OCI-M1 (cell line): ENCODE measurements around the gene PCDH7.

Experiments used
- DNase-seq: peaks from one replicate; lab custom pipeline; 2025; lab: John Stamatoyannopoulos, UW

PCDH7 gene, protein sequence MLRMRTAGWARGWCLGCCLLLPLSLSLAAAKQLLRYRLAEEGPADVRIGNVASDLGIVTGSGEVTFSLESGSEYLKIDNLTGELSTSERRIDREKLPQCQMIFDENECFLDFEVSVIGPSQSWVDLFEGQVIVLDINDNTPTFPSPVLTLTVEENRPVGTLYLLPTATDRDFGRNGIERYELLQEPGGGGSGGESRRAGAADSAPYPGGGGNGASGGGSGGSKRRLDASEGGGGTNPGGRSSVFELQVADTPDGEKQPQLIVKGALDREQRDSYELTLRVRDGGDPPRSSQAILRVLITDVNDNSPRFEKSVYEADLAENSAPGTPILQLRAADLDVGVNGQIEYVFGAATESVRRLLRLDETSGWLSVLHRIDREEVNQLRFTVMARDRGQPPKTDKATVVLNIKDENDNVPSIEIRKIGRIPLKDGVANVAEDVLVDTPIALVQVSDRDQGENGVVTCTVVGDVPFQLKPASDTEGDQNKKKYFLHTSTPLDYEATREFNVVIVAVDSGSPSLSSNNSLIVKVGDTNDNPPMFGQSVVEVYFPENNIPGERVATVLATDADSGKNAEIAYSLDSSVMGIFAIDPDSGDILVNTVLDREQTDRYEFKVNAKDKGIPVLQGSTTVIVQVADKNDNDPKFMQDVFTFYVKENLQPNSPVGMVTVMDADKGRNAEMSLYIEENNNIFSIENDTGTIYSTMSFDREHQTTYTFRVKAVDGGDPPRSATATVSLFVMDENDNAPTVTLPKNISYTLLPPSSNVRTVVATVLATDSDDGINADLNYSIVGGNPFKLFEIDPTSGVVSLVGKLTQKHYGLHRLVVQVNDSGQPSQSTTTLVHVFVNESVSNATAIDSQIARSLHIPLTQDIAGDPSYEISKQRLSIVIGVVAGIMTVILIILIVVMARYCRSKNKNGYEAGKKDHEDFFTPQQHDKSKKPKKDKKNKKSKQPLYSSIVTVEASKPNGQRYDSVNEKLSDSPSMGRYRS (N-terminal part only)

DNA sequence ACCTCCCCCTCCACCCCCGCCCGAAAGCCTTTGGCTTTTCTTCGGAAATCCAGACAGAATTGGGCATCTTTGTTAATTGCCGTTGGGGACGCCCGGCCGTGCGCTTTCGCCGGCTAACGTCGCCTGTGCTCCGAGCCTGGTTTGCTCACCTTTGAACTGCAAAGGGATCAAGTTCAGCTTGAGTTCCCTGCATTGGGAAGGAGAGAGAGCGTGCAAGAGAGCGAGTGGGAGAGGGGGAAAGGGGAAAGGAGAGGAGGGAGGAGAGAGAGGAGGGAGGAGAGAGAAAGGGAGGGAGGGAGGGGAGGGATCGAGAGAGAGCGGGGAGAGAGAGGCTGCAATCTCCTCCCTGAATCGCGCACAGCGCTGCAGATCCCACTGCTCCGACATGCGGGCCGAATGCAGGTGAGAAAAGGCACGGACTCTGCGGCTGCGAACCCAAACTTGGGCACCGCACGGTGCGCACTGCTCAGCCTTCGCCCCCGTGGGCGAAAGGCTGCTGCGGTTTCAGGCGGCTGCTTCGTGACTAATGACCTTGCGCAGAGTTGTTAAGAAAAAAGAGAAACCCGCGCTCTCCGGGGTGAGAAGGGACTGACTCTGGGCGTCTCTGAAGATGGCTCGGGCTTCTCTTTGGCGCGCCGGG lies at the start of gene PCDH7:
TSS of gene PCDH7 (plus strand) at position 349 of the 640 bp plus-strand sequence. CDS start 1,054 bp downstream, outside the sequence.
- peak; percentile 68 for DNase-seq

DNA sequence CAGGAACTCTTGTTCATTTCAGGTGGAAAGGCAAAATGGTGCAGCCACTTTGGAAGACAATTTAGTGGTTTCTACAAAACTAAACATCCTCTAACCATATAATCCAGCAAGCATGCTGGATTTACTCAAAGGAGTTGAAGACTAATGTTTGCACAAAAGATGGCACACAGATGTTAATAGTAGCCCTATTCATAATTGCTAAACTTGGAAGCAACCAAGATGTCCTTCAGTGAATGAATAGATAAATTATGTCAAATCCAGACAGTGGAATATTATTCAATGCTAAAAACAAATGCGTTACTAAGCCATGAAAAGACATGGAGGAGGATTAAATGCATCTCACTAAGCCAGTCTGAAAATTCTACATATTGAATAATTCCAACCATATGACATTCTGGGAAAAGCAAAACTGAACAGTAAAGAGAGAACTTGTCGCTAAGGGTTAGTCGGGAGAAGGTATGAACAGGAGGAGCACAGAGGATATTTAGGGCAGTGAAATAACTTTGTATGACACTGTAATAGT lies 48.2 kb upstream of the PCDH7 start:
- no peak for DNase-seq

DNA sequence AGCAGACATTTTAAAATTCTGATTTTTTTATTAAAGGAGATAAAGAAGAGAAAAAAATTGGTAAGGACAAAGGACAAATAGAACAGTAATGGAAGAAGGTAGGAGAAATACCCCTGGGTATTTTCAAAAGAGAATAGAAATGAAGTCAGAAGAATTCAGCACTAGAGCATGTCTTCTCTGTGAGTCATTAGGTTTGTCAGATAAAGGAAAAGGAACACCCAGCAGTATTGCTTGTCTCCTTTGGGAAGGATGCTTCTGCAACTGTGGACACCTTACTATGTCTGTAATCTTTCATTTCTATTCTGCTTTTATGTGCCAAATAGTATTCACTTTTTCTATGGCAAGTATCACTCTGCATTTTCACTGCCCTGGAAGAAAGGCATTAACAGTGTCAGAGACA lies 24.0 kb upstream of the PCDH7 start:
- DNase-seq, result no peak

DNA sequence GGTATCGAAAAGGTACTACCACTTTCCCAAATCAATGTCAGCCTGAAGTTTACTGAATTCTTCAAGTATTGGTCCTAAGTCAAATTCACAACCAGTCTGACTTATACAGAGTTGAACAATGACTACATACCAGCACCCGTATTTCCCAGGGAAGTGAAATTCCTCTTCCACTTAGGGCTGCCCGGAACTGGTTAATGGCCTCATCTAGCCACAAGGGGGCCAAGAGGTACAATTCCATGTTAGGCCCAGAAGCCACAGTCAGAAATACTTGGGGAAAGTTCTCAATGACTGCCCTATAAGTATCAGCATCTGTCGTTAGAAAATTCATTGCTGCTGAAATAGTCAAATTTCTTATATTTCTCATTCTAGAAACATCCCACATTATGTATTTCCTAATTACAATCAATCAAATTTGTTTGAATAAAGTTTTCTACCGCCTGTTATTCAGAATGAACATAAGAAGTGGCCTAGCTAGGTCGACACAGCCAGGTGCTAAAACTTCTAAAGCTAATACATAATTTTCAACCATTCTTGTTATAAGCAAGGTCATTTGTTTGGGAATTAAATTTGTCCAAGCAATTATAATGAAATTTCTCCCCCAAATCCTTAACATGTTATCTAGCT lies 5.6 kb upstream of the PCDH7 start:
- peak; percentile 82 for DNase-seq

DNA sequence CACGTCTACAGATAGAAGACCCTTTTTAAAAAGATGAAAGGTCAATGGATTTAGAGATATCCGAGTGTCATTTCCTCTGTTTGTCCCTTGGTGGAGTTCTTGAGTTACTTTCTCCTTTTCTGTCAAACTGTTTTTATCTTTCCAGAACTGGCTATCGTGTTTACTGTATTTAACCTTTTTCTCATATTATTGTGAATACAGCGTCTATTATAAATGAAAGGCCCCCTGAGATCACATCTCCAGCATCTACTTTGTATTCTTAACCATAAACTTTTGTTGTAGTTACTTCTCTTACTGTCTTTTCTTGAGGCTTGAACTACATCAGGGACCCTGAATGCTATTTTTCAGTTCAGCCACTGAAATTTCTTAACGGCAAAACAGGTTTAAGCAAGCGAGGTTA lies 4.0 kb upstream of the PCDH7 start:
- peak; percentile 75 for DNase-seq

DNA sequence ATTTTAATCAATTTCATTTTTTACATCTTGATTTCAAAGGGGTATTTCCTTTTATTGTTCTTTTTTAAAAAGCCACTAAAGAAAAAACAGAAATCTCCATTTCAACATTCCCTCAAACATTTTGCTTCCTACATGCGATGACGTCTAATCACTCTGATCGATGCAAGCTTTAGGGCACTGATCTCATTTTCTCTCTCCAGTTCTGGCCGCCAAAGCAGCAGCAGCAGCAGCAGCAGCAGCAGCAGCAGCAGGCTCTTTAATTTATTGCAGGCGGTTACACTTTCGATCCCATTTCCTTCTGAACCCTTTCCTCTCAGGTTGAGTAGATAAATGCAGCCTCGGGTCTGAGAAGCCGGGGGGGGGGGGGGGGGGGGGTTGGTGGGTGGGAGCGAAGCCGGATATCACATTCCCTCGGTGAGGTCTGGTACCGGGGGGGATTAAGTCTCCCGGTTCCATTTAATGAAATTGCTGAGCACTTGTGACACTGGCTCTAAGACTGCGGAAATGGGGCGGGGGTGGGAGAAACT lies 3.4 kb upstream of the PCDH7 start:
- DNase-seq, result peak; percentile 77

DNA sequence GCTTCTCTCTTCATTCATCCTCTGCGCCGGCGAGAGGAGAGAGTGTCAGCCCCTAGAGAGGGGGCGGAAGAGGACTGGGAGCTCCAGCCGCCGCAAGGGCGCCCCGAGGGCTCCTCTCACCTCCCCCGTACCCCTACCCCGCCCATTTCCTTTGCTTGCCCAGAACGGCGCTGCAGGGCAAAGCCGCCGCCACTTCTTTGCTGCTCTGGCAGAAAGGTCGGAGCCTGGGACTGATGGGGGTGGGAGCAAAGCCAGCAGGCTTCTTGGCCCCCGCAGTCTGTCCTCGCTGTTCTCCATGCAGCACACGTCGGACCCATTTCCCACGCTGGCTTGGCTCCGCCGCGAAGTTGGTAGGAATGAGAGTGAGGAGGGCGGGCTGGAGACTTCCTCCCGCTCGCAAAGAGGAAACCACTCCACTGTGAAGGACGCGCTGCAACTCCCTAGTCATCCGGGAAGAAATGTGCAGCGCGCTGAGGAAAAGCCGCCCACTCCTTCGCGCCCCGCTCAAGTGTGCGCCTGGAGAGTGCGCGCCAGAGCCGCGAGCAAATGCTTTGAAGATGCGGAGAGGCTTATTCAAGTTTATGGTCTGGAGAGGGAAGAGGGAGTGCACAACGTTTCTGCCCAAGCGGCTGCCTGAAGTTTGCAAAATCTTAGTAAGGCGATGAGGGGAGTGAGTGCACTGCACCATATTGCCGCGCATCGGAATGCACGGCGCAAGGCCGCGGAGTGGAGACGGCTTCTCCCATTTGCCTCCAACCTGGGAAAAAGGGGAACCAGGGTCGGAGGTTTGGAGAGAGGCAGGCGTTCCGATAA lies 2.8 kb upstream of the PCDH7 start:
- DNase-seq, result peak; percentile 82

DNA sequence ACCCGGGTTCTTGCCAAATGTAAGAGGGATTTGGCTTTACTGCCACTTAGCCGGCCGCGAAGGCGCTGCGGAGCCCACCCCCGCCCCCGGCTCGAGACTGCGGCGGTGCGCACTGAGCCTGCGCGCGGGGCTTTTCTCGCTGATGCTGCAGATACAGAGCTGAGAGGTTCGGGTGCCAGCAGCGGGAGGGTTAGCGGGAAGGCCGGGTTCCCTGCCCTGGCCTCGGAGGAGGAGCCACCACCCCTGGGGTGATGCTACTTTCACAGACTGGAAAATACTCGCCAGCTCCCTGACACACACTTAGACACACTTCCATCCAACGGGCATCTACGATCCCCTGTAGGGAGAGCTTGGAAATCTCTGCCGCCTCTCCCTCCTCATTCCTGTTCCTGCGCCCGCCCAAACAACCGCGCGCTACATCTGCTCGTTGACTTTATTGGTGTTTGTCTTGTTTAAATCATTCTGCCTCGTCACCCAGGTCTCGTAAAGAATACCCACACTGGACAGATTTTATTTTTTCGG lies 2.1 kb upstream of the PCDH7 start:
- DNase-seq, result no peak

DNA sequence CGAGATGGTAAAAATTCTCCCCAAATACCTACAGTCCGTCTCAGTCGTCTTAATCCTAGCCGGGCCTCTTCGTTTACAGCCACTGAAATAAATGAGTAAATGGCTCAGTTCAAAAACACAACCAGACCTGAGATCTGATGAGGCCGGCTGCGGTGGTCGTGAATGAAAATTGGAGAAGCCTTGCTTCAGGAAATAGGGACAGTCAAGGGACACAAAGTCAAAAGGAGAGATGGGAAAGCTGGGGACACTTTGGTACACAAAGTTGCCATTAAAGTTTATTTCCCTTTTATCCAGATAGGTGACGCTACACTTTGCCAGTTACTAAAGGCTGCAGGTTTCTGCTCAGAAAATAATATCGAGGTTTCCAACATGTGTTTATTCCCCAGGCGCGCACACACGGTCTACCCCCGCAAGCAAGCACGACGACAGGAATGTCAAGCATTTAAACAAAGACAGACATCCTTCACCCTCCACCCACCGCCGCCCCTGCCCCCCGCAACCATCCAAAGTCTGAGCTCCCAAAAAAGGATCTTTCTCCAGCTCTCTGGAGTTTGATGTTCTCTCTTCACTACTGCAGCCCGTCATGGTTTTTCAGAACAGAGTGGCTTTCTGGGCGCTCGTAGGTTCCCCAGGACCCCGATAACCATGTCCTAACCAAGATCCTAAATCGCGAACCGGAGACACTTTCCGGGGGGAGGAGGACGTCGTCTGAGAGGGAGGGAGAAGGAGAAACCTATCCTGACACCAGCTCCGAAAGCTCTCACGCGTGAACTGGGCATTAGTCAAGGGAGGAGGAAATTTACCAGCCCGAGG lies 1.3 kb upstream of the PCDH7 start:
- peak; percentile 42 for DNase-seq

DNA sequence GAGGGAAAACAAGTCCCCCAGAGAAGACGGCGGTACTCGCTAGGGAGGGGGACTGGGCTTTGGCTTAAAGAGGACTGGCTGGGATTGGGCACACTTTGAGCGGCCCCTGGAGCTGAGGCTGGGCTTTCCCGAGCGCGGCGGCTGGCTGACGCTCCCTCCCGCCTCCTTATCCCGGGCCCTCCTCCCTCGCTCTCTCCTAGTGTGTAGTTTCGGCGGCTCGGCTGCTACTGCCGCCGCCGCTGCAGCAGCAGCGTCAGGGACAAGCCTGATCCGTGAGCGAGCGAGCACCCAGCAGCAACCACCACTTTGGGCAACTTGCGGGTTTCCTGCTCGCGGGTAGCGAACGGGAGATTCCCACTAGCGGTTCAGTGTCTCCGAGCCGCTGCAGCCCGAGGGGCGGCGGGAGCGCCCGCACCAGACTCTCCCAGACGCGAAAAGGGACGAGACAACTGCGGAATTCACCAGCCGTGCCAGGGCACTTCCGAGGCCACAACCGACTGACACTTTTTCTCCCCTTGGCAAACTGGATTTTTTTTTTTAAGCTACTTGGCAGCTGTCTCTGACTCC lies 632 bp upstream of the PCDH7 start:
- peak; percentile 47 for DNase-seq

DNA sequence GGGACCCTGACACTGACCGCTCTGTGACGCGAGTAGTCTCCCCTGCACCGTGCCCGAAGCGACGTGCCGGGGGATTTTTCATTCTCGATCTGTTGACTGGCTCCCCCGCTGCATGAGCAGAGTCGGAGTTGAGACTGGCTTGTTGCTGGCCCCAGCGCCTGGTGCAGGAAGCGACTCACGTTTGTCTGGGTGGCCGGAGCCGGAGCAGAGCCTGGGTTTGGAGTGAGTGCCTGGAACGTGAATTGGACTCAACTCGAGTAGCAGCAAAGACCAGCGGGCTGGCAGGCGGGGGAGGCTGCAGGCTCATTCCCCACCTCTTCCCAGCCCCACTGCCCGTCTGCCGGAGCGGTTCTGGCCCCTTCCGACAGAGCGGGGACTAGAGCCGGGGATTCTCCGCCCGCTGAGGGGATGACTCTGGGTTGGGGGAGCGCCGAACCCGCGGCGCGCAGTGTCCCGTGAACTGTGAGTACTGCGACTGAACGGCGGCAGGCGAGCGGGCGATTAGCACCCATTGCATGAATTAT lies 554 bp downstream of the PCDH7 start:
- peak; percentile 68 for DNase-seq

DNA sequence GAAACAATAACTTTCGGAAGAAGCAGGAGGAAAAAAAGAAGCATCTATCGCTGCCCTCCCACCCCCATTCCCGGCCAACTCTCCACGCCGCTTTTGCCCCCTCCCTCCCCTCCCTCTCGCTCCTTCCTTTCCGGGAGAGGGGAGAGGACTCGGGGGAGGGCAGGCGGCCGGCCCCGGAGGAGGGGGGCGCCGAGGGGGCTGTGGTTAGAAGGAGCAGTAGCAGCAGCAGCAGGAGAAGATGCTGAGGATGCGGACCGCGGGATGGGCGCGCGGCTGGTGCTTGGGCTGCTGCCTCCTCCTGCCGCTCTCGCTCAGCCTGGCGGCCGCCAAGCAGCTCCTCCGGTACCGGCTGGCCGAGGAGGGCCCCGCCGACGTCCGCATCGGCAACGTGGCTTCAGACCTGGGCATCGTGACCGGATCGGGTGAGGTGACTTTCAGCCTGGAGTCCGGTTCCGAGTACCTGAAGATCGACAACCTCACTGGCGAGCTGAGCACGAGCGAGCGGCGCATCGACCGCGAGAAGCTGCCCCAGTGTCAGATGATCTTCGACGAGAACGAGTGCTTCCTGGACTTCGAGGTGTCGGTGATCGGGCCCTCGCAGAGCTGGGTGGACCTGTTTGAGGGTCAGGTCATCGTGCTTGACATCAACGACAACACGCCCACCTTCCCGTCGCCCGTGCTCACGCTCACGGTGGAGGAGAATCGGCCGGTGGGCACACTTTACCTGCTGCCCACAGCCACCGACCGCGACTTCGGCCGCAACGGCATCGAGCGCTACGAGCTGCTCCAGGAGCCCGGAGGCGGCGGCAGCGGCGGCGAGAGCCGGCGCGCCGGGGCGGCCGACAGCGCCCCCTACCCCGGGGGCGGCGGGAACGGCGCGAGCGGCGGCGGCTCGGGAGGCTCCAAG lies 1.3 kb downstream of the PCDH7 start:
- DNase-seq, result no peak

DNA sequence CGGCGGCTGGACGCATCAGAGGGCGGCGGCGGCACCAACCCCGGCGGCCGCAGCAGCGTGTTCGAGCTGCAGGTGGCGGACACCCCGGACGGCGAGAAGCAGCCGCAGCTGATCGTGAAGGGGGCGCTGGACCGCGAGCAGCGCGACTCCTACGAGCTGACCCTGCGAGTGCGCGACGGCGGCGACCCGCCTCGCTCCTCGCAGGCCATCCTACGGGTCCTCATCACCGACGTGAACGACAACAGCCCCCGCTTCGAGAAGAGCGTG lies 1.9 kb downstream of the PCDH7 start:
- no peak for DNase-seq

DNA sequence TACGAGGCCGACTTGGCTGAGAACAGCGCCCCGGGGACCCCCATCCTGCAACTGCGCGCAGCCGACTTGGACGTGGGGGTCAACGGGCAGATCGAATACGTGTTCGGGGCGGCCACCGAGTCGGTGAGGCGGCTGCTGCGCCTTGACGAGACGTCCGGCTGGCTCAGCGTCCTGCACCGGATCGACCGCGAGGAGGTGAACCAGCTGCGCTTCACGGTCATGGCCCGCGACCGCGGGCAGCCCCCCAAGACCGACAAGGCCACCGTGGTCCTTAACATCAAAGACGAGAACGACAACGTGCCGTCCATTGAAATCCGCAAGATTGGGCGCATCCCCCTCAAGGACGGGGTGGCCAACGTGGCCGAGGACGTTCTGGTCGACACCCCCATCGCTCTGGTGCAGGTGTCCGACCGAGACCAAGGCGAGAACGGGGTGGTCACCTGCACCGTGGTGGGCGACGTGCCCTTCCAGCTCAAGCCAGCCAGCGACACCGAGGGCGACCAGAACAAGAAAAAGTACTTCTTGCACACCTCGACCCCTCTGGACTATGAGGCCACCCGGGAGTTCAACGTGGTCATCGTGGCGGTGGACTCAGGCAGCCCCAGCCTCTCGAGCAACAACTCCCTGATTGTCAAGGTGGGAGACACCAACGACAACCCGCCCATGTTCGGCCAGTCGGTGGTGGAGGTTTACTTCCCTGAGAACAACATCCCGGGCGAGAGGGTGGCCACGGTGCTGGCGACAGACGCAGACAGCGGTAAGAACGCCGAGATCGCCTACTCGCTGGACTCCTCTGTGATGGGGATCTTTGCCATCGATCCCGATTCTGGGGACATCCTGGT lies 2.4 kb downstream of the PCDH7 start:
- DNase-seq, result no peak

DNA sequence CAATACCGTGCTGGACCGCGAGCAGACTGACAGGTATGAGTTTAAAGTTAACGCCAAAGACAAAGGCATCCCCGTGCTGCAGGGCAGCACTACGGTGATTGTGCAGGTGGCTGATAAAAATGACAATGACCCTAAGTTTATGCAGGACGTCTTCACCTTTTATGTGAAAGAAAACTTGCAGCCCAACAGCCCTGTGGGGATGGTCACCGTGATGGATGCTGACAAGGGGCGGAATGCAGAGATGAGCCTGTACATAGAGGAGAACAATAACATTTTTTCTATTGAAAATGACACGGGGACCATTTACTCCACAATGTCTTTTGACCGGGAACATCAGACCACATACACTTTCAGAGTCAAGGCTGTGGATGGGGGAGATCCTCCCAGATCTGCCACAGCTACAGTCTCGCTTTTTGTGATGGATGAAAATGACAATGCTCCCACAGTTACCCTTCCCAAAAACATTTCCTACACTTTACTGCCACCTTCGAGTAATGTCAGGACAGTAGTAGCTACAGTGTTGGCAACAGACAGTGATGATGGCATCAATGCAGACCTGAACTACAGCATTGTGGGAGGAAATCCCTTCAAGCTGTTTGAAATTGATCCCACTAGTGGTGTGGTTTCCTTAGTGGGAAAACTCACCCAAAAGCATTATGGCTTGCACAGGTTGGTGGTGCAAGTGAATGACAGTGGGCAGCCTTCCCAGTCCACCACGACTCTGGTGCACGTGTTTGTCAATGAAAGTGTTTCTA lies 3.2 kb downstream of the PCDH7 start:
- DNase-seq, result no peak

DNA sequence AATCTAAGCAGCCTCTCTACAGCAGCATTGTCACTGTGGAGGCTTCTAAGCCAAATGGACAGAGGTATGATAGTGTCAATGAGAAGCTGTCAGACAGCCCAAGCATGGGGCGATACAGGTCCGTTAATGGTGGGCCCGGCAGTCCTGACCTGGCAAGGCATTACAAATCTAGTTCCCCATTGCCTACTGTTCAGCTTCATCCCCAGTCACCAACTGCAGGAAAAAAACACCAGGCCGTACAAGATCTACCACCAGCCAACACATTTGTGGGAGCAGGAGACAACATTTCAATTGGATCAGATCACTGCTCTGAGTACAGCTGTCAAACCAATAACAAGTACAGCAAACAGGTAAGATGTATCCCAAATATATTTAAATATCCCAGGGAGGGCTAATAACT lies 4.1 kb downstream of the PCDH7 start:
- no peak for DNase-seq
